Measurements from ENCODE around the gene CEP120.
"Not testable (repeated sequence)": the region's sequence is repeated elsewhere in the genome, so short reads cannot be mapped to it uniquely, and the experiment has no call there.

Gene CEP120

DNA sequence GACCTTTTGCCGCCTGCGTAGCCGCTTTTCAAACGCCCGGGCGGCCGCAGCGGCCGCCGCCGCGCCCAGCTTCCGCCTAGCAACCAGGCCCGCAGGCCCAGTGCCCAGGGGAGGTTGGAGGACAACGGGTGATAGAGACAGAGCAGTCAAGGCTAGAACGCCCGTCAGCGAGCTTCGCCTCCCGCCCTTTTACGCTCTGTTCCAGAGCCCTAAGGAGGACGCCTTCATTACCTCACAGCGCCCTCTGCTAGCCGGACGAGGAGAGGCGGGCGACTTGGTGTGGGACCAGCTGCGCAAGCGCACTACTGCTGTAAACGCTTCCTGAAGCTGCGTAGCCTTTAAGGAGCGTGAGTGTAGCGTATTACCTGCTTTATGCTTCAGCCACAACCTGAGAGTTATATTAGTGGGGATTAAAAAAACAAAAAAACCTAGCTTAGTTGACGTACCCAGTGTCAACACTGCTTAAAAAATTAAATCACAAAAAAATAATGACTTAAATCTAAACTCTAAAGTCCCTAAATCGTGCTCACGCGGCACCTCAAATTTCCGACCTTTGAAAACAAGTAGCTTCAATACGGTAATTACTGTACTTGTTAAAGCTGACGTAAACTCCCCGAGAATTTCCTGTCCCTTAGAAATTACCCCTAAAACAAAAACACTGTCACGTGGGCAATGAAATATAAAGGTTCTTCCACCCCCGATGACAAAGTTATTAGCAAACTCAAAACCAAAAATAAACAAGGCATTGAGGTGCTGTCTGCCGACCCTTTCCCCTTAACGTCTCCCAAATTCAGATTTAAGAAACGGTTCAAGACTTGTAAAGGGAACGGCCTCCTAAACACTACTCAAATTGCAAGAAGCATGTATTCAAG is at the start of gene CEP120:
Gene CEP120, minus strand, starts transcription at position 126 of the 872 bp plus-strand sequence. CDS start 405 bp downstream, outside the sequence.
- Histone ChIP-seq H3K4me3 (ENCODE audit: low read length) (peak within 1 kb of the TSS; percentile 98), H3K9me2 (replicated peaks; ENCODE audit: control insufficient read depth, low read length) (no peaks in the 10 kb centered on the region), H3K27me3 (ENCODE audit: control insufficient read depth, low read length) (no peaks in the 10 kb centered on the region), H3K79me2 (ENCODE audit: control insufficient read depth, low read length) (peaks cover 43% of the 10 kb centered on the region), H3K27ac (ENCODE audit: low read depth, low read length) (peak within 1 kb of the TSS; percentile 53), H3K4me1 (ENCODE audit: control insufficient read depth, low read length) (peaks cover 28% of the 10 kb centered on the region), H4K20me1 (ENCODE audit: control insufficient read depth, insufficient read depth, low read depth, low read length) (no peaks in the 10 kb centered on the region), H3K4me2 (ENCODE audit: low read length) (peak within 1 kb of the TSS; percentile 93), H3K9me3 (ENCODE audit: control insufficient read depth, insufficient read depth, low read length) (no peaks in the 10 kb centered on the region), H3K36me3 (ENCODE audit: control insufficient read depth, low read length) (peaks cover 13% of the 10 kb centered on the region), H3F3A (ENCODE audit: control insufficient read depth, insufficient read depth) (0 out of 2 replicates have a peak, but pooled peaks cover 3% of the 10 kb centered on the region)
- TF ChIP-seq EZH2phosphoT487 (IDR thresholded peaks at IDR 0.05; ENCODE audit: borderline replicate concordance, low read length): no peak
- TF ChIP-seq, protein P1, sequence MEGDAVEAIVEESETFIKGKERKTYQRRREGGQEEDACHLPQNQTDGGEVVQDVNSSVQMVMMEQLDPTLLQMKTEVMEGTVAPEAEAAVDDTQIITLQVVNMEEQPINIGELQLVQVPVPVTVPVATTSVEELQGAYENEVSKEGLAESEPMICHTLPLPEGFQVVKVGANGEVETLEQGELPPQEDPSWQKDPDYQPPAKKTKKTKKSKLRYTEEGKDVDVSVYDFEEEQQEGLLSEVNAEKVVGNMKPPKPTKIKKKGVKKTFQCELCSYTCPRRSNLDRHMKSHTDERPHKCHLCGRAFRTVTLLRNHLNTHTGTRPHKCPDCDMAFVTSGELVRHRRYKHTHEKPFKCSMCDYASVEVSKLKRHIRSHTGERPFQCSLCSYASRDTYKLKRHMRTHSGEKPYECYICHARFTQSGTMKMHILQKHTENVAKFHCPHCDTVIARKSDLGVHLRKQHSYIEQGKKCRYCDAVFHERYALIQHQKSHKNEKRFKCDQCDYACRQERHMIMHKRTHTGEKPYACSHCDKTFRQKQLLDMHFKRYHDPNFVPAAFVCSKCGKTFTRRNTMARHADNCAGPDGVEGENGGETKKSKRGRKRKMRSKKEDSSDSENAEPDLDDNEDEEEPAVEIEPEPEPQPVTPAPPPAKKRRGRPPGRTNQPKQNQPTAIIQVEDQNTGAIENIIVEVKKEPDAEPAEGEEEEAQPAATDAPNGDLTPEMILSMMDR (IDR thresholded peaks at IDR 0.05; ENCODE audit: low read depth, low read length, poor library complexity, severe bottlenecking): peak; percentile 83

- Histone ChIP-seq H4K20me1 (ENCODE audit: control insufficient read depth, insufficient read depth, low read depth, low read length) (no peaks in the 10 kb centered on the region), H3K36me3 (ENCODE audit: control insufficient read depth, low read length) (no peaks in the 10 kb centered on the region), H3K4me2 (ENCODE audit: low read length) (no peak overlapping the region), H3K9me3 (ENCODE audit: control insufficient read depth, insufficient read depth, low read length) (0 out of 2 replicates have a peak, but pooled peaks cover 6% of the 10 kb centered on the region), H3F3A (ENCODE audit: control insufficient read depth, insufficient read depth) (no peaks in the 10 kb centered on the region), H3K4me1 (ENCODE audit: control insufficient read depth, low read length) (no peaks in the 10 kb centered on the region), H3K9me2 (replicated peaks; ENCODE audit: control insufficient read depth, low read length) (no peaks in the 10 kb centered on the region), H3K27ac (ENCODE audit: low read depth, low read length) (no peak overlapping the region), H3K27me3 (ENCODE audit: control insufficient read depth, low read length) (no peaks in the 10 kb centered on the region), H3K4me3 (ENCODE audit: low read length) (no peak overlapping the region), H3K79me2 (ENCODE audit: control insufficient read depth, low read length) (no peaks in the 10 kb centered on the region)
- TF ChIP-seq EZH2phosphoT487 (IDR thresholded peaks at IDR 0.05; ENCODE audit: borderline replicate concordance, low read length): no peak
- TF ChIP-seq, protein P1 (IDR thresholded peaks at IDR 0.05; ENCODE audit: low read depth, low read length, poor library complexity, severe bottlenecking): no peak
Observed at GRCh38 chr5:123472150-123472924, 49.1 kb upstream of the CEP120 start.

DNA sequence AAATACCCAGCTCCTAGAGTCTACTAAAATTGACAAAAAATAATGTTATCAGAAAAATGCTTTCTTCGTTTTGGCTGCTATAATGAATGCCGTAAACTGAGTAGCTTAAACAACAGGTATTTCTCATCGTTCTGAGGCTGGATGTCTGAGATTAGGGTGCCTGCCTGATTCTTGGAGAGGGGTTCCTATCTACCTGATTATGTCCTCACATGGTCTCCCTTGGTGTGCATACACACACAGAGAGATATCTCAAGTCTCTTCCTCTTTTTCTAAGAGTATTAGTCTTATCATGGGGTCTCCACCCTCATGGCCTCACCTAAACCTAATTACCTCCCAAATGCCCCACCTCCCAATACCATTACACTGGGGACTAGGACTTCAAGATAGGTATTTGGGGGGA is 48.2 kb upstream of the CEP120 start:
- no peak for TF ChIP-seq EZH2phosphoT487 (IDR thresholded peaks at IDR 0.05; ENCODE audit: borderline replicate concordance, low read length)
- TF ChIP-seq, protein P1 (IDR thresholded peaks at IDR 0.05; ENCODE audit: low read depth, low read length, poor library complexity, severe bottlenecking): no peak
- H3K4me1 ChIP-seq (ENCODE audit: control insufficient read depth, low read length): no peaks in the 10 kb centered on the region

GRCh38 chr5:123466839-123467238 is 43.6 kb upstream of the CEP120 start:
- H3K4me1 ChIP-seq (ENCODE audit: control insufficient read depth, low read length); H3K27ac ChIP-seq (ENCODE audit: low read depth, low read length); H3K4me2 ChIP-seq (ENCODE audit: low read length); H3K9me3 ChIP-seq (ENCODE audit: control insufficient read depth, insufficient read depth, low read length); H3F3A ChIP-seq (ENCODE audit: control insufficient read depth, insufficient read depth); H3K79me2 ChIP-seq (ENCODE audit: control insufficient read depth, low read length); H4K20me1 ChIP-seq (ENCODE audit: control insufficient read depth, insufficient read depth, low read depth, low read length); H3K36me3 ChIP-seq (ENCODE audit: control insufficient read depth, low read length); H3K4me3 ChIP-seq (ENCODE audit: low read length); H3K9me2 ChIP-seq (replicated peaks; ENCODE audit: control insufficient read depth, low read length); H3K27me3 ChIP-seq (ENCODE audit: control insufficient read depth, low read length): not testable (repeated sequence)

More for the DNA sequence above, 48.2 kb upstream of the CEP120 start:
- Histone ChIP-seq H3F3A (ENCODE audit: control insufficient read depth, insufficient read depth) (no peaks in the 10 kb centered on the region), H3K27ac (ENCODE audit: low read depth, low read length) (no peak overlapping the region), H4K20me1 (ENCODE audit: control insufficient read depth, insufficient read depth, low read depth, low read length) (no peaks in the 10 kb centered on the region), H3K79me2 (ENCODE audit: control insufficient read depth, low read length) (no peaks in the 10 kb centered on the region), H3K4me3 (ENCODE audit: low read length) (no peak overlapping the region), H3K27me3 (ENCODE audit: control insufficient read depth, low read length) (no peaks in the 10 kb centered on the region), H3K9me2 (replicated peaks; ENCODE audit: control insufficient read depth, low read length) (no peaks in the 10 kb centered on the region), H3K4me2 (ENCODE audit: low read length) (no peak overlapping the region), H3K9me3 (ENCODE audit: control insufficient read depth, insufficient read depth, low read length) (0 out of 2 replicates have a peak, but pooled peaks cover 6% of the 10 kb centered on the region), H3K36me3 (ENCODE audit: control insufficient read depth, low read length) (no peaks in the 10 kb centered on the region)

All from DOHH2 (cell line).